ENCODE results near the gene SLC2A9. TPM values are rescaled to one million over a fixed set of nuclear protein-coding genes. Genes with fewer than 3 reads are reported as not detected.

The SLC2A9 gene
- total and polyA plus RNA-seq, 2 donors (not counting 3 experiments of a cell fraction or from before 2014, with no cell fraction given) = 1.6 to 1.8 TPM

GRCh38 chr4:9924750-9925149, 96.5 kb downstream of the SLC2A9 start:
- Histone ChIP-seq H3K4me2 (ENCODE audit: insufficient read depth, low read length) (no peak overlapping the region), H3K4me1 (ENCODE audit: control insufficient read depth, extremely low read depth, insufficient read depth, low read length) (no peaks in the 10 kb centered on the region), H3K27ac (ENCODE audit: insufficient read depth, low read depth, low read length) (no peak overlapping the region), H4K20me1 (replicated peaks; ENCODE audit: control insufficient read depth, extremely low read depth, insufficient read depth, low read length) (no peaks in the 10 kb centered on the region), H3K9me3 (replicated peaks; ENCODE audit: control insufficient read depth, insufficient read depth, low read length) (no peaks in the 10 kb centered on the region), H2AFZ (ENCODE audit: low read depth, low read length) (no peak overlapping the region), H3K79me2 (ENCODE audit: control insufficient read depth, insufficient read depth, low read length) (no peaks in the 10 kb centered on the region), H3K9me1 (replicated peaks; ENCODE audit: control insufficient read depth, extremely low read depth, insufficient read depth, low read length) (no peaks in the 10 kb centered on the region), H3K4me3 (replicated peaks in 1 of 3; ENCODE audit: insufficient read depth in 1 of 3, low read depth in 1 of 3, low read length in 3 of 3) (no peak overlapping the region), H3K36me3 (ENCODE audit: control insufficient read depth in 2 of 2, extremely low read depth in 1 of 2, insufficient read depth in 2 of 2, low read length in 2 of 2) (no peaks in the 10 kb centered on the region), H3K27me3 (ENCODE audit: control insufficient read depth in 2 of 2, insufficient read depth in 2 of 2, low read length in 2 of 2) (no peaks in the 10 kb centered on the region), H3K9ac (replicated peaks; ENCODE audit: extremely low read depth, insufficient read depth, low read length) (no peak overlapping the region)
- no peak for FAIRE-seq
- intact Hi-C loops (cut with micrococcal nuclease) (no loop called here), dilution Hi-C loops (cut with MboI; ENCODE audit: extremely low pct_ligation_motif_present, low sequenced_read_pairs) (no loop called here)
- TF ChIP-seq JUN (IDR thresholded peaks at IDR 0.05; ENCODE audit: borderline replicate concordance, insufficient read depth, insufficient read length, low read depth) (no peak), EZH2 (IDR thresholded peaks at IDR 0.05; ENCODE audit: borderline replicate concordance, low read depth, low read length, severe bottlenecking) (no peak), MAX (IDR thresholded peaks at IDR 0.05; ENCODE audit: insufficient read depth, insufficient read length) (no peak), CTCF (IDR thresholded peaks at IDR 0.05; ENCODE audit: extremely low read depth in 1 of 2, insufficient read depth in 1 of 2, low read depth in 1 of 2, low read length in 2 of 2) (no peak), GATA2 (IDR thresholded peaks at IDR 0.05; ENCODE audit: insufficient read depth, insufficient read length, low read depth, low read length) (no peak)
- DNase-seq (ENCODE audit: low read depth, low spot score) = no peak
- ChIA-PET POLR2A (no interaction called here), CTCF (no interaction called here)
- no TSS peak for BruUV-seq (replicated peaks)
